PC-3 (cell line): Measurements from ENCODE around the gene PPP1R15A. TPM values are rescaled to one million over a fixed set of nuclear protein-coding genes. Genes with fewer than 3 reads are reported as not detected.
A peak's percentile ranks its signal among the peaks of the same experiment; 100 is the strongest.

Source experiments
- ATAC-seq: fragments of 200-7000 bp; cut with Tn5 transposase; 2 replicates; pipeline ENCODE4 v1.9.1; 2020; ENCODE audit warnings: mild to moderate bottlenecking, moderate library complexity
- BruUV-seq: library from RNA; stranded (reverse); fragments of 400-500 nt; replicated peaks from 2 replicates; lab custom pipeline; 2021; lab: Mats Ljungman, UMichigan
- CTCF ChIA-PET: fragments of 300-600 bp; sonication (Branson Sonifier 250); formaldehyde crosslinking; loops from one replicate; lab custom pipeline; 2022; ENCODE audit warnings: antibody characterized with exemption; lab: Charles Lee
- POLR2A ChIA-PET: fragments of 300-600 bp; sonication (Branson Sonifier 250); formaldehyde crosslinking; loops from one replicate; lab custom pipeline; 2022; ENCODE audit warnings: antibody characterized with exemption; ENCODE audit not compliant: unreplicated experiment; lab: Charles Lee
- DNase-seq: peaks from one replicate; pipeline ENCODE4 v3.0.0-alpha.2; 2015
- H2AFZ ChIP-seq: fragments of 300-600 bp; sonication (generic); 2 replicates; pipeline ENCODE4 v1.6.0; 2016; ENCODE audit warnings: antibody characterized with exemption, low read length
- H3F3A ChIP-seq: fragments of 300-600 bp; sonication (generic); one replicate; pipeline ENCODE4 v1.6.0; 2017; ENCODE audit warnings: antibody characterized with exemption, low read length, control low read depth, mild to moderate bottlenecking; ENCODE audit not compliant: unreplicated experiment
- H3K27ac ChIP-seq: fragments of 300-600 bp; sonication (generic); 2 replicates; pipeline ENCODE4 v1.5.1; 2016; ENCODE audit warnings: mild to moderate bottlenecking, low read length
- H3K27me3 ChIP-seq: fragments of 300-600 bp; sonication (generic); 2 replicates; pipeline ENCODE4 v1.6.1; 2016; ENCODE audit warnings: low read length, mixed read lengths
- H3K36me3 ChIP-seq: fragments of 300-600 bp; sonication (generic); 2 replicates; pipeline ENCODE4 v1.6.1; 2016; ENCODE audit warnings: low read depth, mixed run types, low read length, mixed read lengths
- H3K4me1 ChIP-seq: fragments of 300-600 bp; sonication (generic); 2 replicates; pipeline ENCODE4 v1.5.1; 2016; ENCODE audit warnings: low read length; ENCODE audit not compliant: insufficient read depth
- H3K4me2 ChIP-seq: fragments of 300-600 bp; sonication (generic); 2 replicates; pipeline ENCODE4 v1.6.0; 2016; ENCODE audit warnings: low read length
- H3K4me3 ChIP-seq: fragments of 300-600 bp; sonication (generic); 2 replicates; pipeline ENCODE4 v1.5.1; 2016; ENCODE audit warnings: mild to moderate bottlenecking, low read length, mixed read lengths
- H3K79me2 ChIP-seq: fragments of 300-600 bp; sonication (generic); 2 replicates; pipeline ENCODE4 v1.6.1; 2017; ENCODE audit warnings: low read length, mixed read lengths
- H3K9ac ChIP-seq: fragments of 300-600 bp; sonication (generic); 2 replicates; pipeline ENCODE4 v1.6.0; 2016; ENCODE audit warnings: mild to moderate bottlenecking, low read length
- H3K9me2 ChIP-seq: fragments of 300-600 bp; sonication (generic); replicated peaks from 2 replicates; pipeline ENCODE4 v1.6.1; 2016; ENCODE audit warnings: mixed run types, low read length, mixed read lengths
- H3K9me3 ChIP-seq: fragments of 300-600 bp; sonication (generic); 2 replicates; pipeline ENCODE4 v1.6.1; 2016; ENCODE audit warnings: low read length, mixed read lengths
- H4K20me1 ChIP-seq: fragments of 300-600 bp; sonication (generic); 2 replicates; pipeline ENCODE4 v1.6.1; 2016; ENCODE audit warnings: low read length, mixed read lengths
- CTCF ChIP-seq: fragments of 300-600 bp; sonication (generic); conservative IDR thresholded peaks from 2 replicates; pipeline ENCODE4 v1.5.1; 2017; ENCODE audit warnings: antibody characterized with exemption, low read depth, mild to moderate bottlenecking, low read length
- EZH2 ChIP-seq: fragments of 300-600 bp; sonication (generic); IDR thresholded peaks from one replicate; pipeline ENCODE4 v1.6.1; 2017; ENCODE audit warnings: antibody characterized with exemption, mild to moderate bottlenecking, low read length; ENCODE audit not compliant: unreplicated experiment
- EZH2phosphoT487 ChIP-seq: fragments of 300-600 bp; sonication (generic); IDR thresholded peaks from 2 replicates; pipeline ENCODE4 v1.6.1; 2018; ENCODE audit warnings: mild to moderate bottlenecking, antibody characterized with exemption, low read length, borderline replicate concordance
- intact Hi-C: fragments of 100-400 bp; cut with micrococcal nuclease; formaldehyde crosslinking; loops from 2 replicates; pipeline ENCODE4 v1.9.0; 2023
- total RNA-seq: library from RNA; depleted of rRNA; stranded (reverse); fragments of >200 nt; gene quantifications from 2 replicates; pipeline ENCODE4 v1.2.3, GENCODE V29; 2014

The PPP1R15A gene
- total RNA-seq, 1 experiment from 2014 or later, result 78.0 TPM

GRCh38 chr19:48836089-48837017, 35.9 kb upstream of the PPP1R15A start, which contains the start of gene HSD17B14:
Gene HSD17B14 (minus strand): TSS chr19:48836491. CDS start chr19:48836411, 80 bp downstream.
- ChIA-PET POLR2A (no interaction called here), CTCF (interaction anchor here (0.6 to 1.0 kb wide), 4 partner anchors 41 to 62 kb away, joined by 3 to 7 read pairs (median 5); no protein-coding TSS in a partner anchor)
- Histone ChIP-seq H3K4me3 (peak within 1 kb of the TSS; percentile 69), H3F3A (no peaks in the 10 kb centered on the region), H2AFZ (peak within 1 kb of the TSS; percentile 69), H3K9me2 (no peaks in the 10 kb centered on the region), H3K4me2 (peak within 1 kb of the TSS; percentile 84), H3K27me3 (no peaks in the 10 kb centered on the region), H3K79me2 (no peaks in the 10 kb centered on the region), H4K20me1 (no peaks in the 10 kb centered on the region), H3K36me3 (no peaks in the 10 kb centered on the region), H3K9me3 (no peaks in the 10 kb centered on the region), H3K9ac (peak within 1 kb of the TSS; percentile 39), H3K4me1 (peaks cover 9% of the 10 kb centered on the region; the same call in 1 of the 2 replicates), H3K27ac (no peak within 1 kb of the TSS)
- DNase-seq (peak; percentile 41), ATAC-seq (peak; percentile 48)
- TF ChIP-seq CTCF, result peak; percentile 44; the same call in 1 of the 2 replicates
- no peak for TF ChIP-seq EZH2
- no peak for TF ChIP-seq EZH2phosphoT487
- TSS peak; percentile 88 for BruUV-seq
- intact Hi-C loops, result loop anchor here (2.0 kb wide), 1 partner anchor 36 kb away; the partner anchor contains the start of gene PPP1R15A

GRCh38 chr19:48837051-48837524, 35.1 kb upstream of the PPP1R15A start:
- H4K20me1 ChIP-seq, result no peaks in the 10 kb centered on the region
- H3K4me1 ChIP-seq, result peaks cover 9% of the 10 kb centered on the region; the same call in 1 of the 2 replicates
- H2AFZ ChIP-seq, result peak overlapping the region; percentile 69
- H3F3A ChIP-seq, result no peaks in the 10 kb centered on the region
- DNase-seq, result peak; percentile 82
- H3K4me3 ChIP-seq, result peak overlapping the region; percentile 69
- ChIA-PET CTCF (interaction anchor here (0.8 kb wide), 1 partner anchor 42 kb away, joined by 3 read pairs; no protein-coding TSS in a partner anchor), POLR2A (no interaction called here)
- H3K79me2 ChIP-seq, result no peaks in the 10 kb centered on the region
- H3K9me2 ChIP-seq, result no peaks in the 10 kb centered on the region
- BruUV-seq, result no TSS peak
- H3K4me2 ChIP-seq, result peak overlapping the region; percentile 84
- H3K36me3 ChIP-seq, result no peaks in the 10 kb centered on the region
- no peaks in the 10 kb centered on the region for H3K9me3 ChIP-seq
- no peak for TF ChIP-seq CTCF
- TF ChIP-seq EZH2, result no peak
- TF ChIP-seq EZH2phosphoT487, result no peak
- no peaks in the 10 kb centered on the region for H3K27me3 ChIP-seq
- H3K27ac ChIP-seq, result no peak overlapping the region
- peak; percentile 80 for ATAC-seq
- intact Hi-C loops, result loop anchor here (2.0 kb wide), 1 partner anchor 36 kb away; the partner anchor contains the start of gene PPP1R15A
- no peak overlapping the region for H3K9ac ChIP-seq
